Karpas-422 (cell line): ENCODE results near the gene SNX22. TPM values are rescaled to one million over a fixed set of nuclear protein-coding genes. Genes with fewer than 3 reads are reported as not detected.
A peak's percentile ranks its signal among the peaks of the same experiment; 100 is the strongest.

Experiments used
- DNase-seq: peaks from one replicate; pipeline ENCODE4 v3.0.0-alpha.2; 2015
- H2AFZ ChIP-seq: fragments of 200-600 bp; sonication (generic); 2 replicates; pipeline ENCODE4 v1.6.1; 2014; ENCODE audit warnings: antibody characterized with exemption, low read length, mixed read lengths
- H3K27ac ChIP-seq: fragments of 200-600 bp; sonication (generic); 2 replicates; pipeline ENCODE4 v1.5.1; 2014; ENCODE audit warnings: mild to moderate bottlenecking, low read length, moderate library complexity
- H3K27me3 ChIP-seq: fragments of 200-600 bp; sonication (generic); 2 replicates; pipeline ENCODE4 v1.6.1; 2014; ENCODE audit warnings: low read length, mixed read lengths
- H3K36me3 ChIP-seq: fragments of 200-600 bp; sonication (generic); 2 replicates; pipeline ENCODE4 v1.6.1; 2014; ENCODE audit warnings: low read length, mixed read lengths; ENCODE audit not compliant: insufficient read depth
- H3K4me1 ChIP-seq: fragments of 200-600 bp; sonication (generic); 2 replicates; pipeline ENCODE4 v1.6.1; 2014; ENCODE audit warnings: mild to moderate bottlenecking, low read length, mixed read lengths
- H3K4me2 ChIP-seq: fragments of 200-600 bp; sonication (generic); 2 replicates; pipeline ENCODE4 v1.6.1; 2014; ENCODE audit warnings: low read length, low read depth, mild to moderate bottlenecking; ENCODE audit not compliant: poor library complexity, severe bottlenecking
- H3K4me3 ChIP-seq: fragments of 200-600 bp; sonication (generic); 2 replicates; pipeline ENCODE4 v1.5.1; 2014; ENCODE audit warnings: mild to moderate bottlenecking, antibody characterized with exemption, low read length, mixed read lengths
- H3K79me2 ChIP-seq: fragments of 200-600 bp; sonication (generic); 2 replicates; pipeline ENCODE4 v1.6.1; 2014; ENCODE audit warnings: mild to moderate bottlenecking, low read length, mixed read lengths
- H3K9ac ChIP-seq: fragments of 200-600 bp; sonication (generic); 2 replicates; pipeline ENCODE4 v1.6.0; 2014; ENCODE audit warnings: low read length
- H3K9me2 ChIP-seq: fragments of 200-600 bp; sonication (generic), shearing (Covaris generic); replicated peaks from 2 replicates; pipeline ENCODE4 v1.6.0; 2014; ENCODE audit warnings: mild to moderate bottlenecking, low read length, moderate library complexity; ENCODE audit not compliant: insufficient read depth
- H3K9me3 ChIP-seq: fragments of 300-700, 200-600 bp; sonication (generic); 2 replicates; pipeline ENCODE4 v1.6.1; 2014; ENCODE audit warnings: low read length, mixed read lengths
- H4K20me1 ChIP-seq: fragments of 200-600 bp; sonication (generic); 2 replicates; pipeline ENCODE4 v1.6.1; 2014; ENCODE audit warnings: mild to moderate bottlenecking, antibody characterized with exemption, low read length, low read depth; ENCODE audit not compliant: insufficient read depth
- total RNA-seq: library from RNA; depleted of rRNA; stranded (reverse); fragments of >200 nt; shearing (Covaris generic); gene quantifications from 2 replicates; pipeline ENCODE4 v1.2.3, GENCODE V29; 2014; ENCODE audit warnings: low replicate concordance

The SNX22 gene
- total RNA-seq, 1 experiment from 2014 or later, result 51.5 TPM

DNA sequence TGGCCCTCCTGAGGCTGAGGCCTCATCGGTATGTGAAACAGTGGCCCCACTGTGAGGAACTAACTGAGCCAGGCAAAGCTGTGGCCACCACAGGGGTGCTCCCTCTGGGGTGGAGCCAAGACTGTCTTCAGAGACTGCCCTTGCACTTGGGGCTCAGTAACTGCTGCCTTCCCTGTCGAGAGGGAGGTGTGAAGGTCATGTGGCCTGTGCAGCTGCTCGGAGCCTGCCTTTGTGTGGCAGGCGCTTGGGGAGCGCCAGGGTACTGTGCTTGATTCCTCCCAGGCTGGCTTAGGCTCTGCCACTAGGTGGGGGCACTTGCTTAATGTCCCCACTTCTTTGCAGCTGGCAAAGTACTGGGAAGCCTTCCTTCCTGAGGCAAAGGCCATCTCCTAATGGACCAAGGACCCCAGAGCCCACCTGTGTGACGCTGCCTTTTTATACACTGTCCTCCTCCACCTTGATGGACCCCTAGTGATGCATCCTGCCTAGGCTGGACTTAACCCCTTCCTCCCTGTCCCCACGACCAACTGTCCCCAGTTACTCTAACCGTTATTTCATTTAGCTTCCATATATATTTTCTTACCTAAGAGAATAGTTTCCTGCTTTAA lies 14.2 kb upstream of the SNX22 start:
- no peaks in the 10 kb centered on the region for H3K9me3 ChIP-seq
- H4K20me1 ChIP-seq, result 0 out of 2 replicates have a peak, but pooled peaks cover 5% of the 10 kb centered on the region
- no peaks in the 10 kb centered on the region for H3K79me2 ChIP-seq
- H3K4me2 ChIP-seq, result no peak overlapping the region
- DNase-seq, result peak; percentile 60
- no peak overlapping the region for H3K4me3 ChIP-seq
- no peak overlapping the region for H3K9ac ChIP-seq
- H3K36me3 ChIP-seq, result peaks cover 31% of the 10 kb centered on the region
- H3K27me3 ChIP-seq, result no peaks in the 10 kb centered on the region
- no peak overlapping the region for H2AFZ ChIP-seq
- H3K27ac ChIP-seq, result no peak overlapping the region; the same call in 1 of the 2 replicates
- no peaks in the 10 kb centered on the region for H3K9me2 ChIP-seq
- peaks cover 6% of the 10 kb centered on the region for H3K4me1 ChIP-seq

- Histone ChIP-seq H3K9me2 (no peaks in the 10 kb centered on the region), H3K9me3 (no peaks in the 10 kb centered on the region), H3K9ac (no peak overlapping the region), H4K20me1 (0 out of 2 replicates have a peak, but pooled peaks cover 5% of the 10 kb centered on the region), H2AFZ (no peak overlapping the region), H3K4me1 (peaks cover 6% of the 10 kb centered on the region), H3K27ac (no peak overlapping the region), H3K4me2 (no peak overlapping the region), H3K36me3 (peaks cover 27% of the 10 kb centered on the region), H3K4me3 (no peak overlapping the region), H3K79me2 (no peaks in the 10 kb centered on the region), H3K27me3 (no peaks in the 10 kb centered on the region)
- no peak for DNase-seq
These were observed 13.1 kb upstream of the SNX22 start for GRCh38 chr15:64138331-64138941.

GRCh38 chr15:64141798-64142512 lies 9.6 kb upstream of the SNX22 start:
- H3K79me2 ChIP-seq, result no peaks in the 10 kb centered on the region
- H3K4me1 ChIP-seq, result peaks cover 1% of the 10 kb centered on the region
- no peak overlapping the region for H3K9ac ChIP-seq
- DNase-seq, result no peak
- no peaks in the 10 kb centered on the region for H3K9me2 ChIP-seq
- no peaks in the 10 kb centered on the region for H3K27me3 ChIP-seq
- H3K4me3 ChIP-seq, result no peak overlapping the region
- H3K4me2 ChIP-seq, result no peak overlapping the region
- no peaks in the 10 kb centered on the region for H3K9me3 ChIP-seq
- peaks cover 8% of the 10 kb centered on the region for H3K36me3 ChIP-seq
- H4K20me1 ChIP-seq, result no peaks in the 10 kb centered on the region
- no peak overlapping the region for H2AFZ ChIP-seq
- H3K27ac ChIP-seq, result no peak overlapping the region

DNA sequence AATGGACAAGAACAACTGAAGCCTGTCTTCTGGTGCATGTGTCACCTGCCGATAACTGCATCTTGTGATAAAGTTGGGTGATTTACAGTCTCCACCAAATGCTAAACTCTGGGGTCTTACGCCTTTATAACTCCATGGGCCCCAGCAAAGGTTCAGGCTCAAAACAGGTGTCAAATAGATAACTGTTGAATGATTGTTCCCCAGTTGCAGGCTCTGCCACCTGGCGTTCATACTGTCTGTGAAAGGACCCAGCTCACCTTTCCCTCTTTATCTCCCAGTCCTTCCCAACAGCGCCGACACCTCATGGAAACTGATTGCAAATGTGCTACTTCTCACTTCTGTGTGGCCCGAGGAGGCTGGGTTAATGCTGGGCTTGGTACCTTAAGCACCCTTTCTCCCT lies 8.3 kb upstream of the SNX22 start:
- DNase-seq, result no peak
- H4K20me1 ChIP-seq, result no peaks in the 10 kb centered on the region
- H3K36me3 ChIP-seq, result peaks cover 3% of the 10 kb centered on the region
- H3K9ac ChIP-seq, result no peak overlapping the region
- no peak overlapping the region for H3K4me3 ChIP-seq
- H3K4me1 ChIP-seq, result no peaks in the 10 kb centered on the region
- H3K9me2 ChIP-seq, result no peaks in the 10 kb centered on the region
- H3K4me2 ChIP-seq, result no peak overlapping the region
- H3K79me2 ChIP-seq, result no peaks in the 10 kb centered on the region
- no peak overlapping the region for H3K27ac ChIP-seq
- no peaks in the 10 kb centered on the region for H3K27me3 ChIP-seq
- no peaks in the 10 kb centered on the region for H3K9me3 ChIP-seq
- H2AFZ ChIP-seq, result no peak overlapping the region

DNA sequence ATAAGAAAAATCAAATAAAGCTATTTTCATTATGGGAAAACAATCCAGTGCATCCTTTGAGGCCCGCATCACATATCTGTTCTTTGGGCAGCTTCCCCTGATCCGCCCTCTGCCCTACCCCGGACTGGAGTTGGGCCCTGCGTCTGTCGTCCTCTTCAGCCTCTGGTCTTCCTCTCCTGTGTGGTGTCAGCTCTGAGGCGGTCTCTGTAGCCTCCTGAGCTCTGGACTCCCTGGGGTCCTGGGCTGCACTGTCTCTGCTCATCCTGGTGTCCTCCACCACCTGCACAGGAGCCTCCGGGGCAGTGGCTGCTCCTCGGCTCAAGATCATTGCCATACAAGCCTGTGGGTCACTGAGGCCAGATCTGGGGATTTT lies 7.4 kb upstream of the SNX22 start:
- H3K9me2 ChIP-seq, result no peaks in the 10 kb centered on the region
- no peak overlapping the region for H3K27ac ChIP-seq
- H4K20me1 ChIP-seq, result no peaks in the 10 kb centered on the region
- no peaks in the 10 kb centered on the region for H3K9me3 ChIP-seq
- H3K4me2 ChIP-seq, result no peak overlapping the region
- H2AFZ ChIP-seq, result no peak overlapping the region
- no peak for DNase-seq
- no peak overlapping the region for H3K9ac ChIP-seq
- no peaks in the 10 kb centered on the region for H3K27me3 ChIP-seq
- H3K36me3 ChIP-seq, result no peaks in the 10 kb centered on the region; the same call in 1 of the 2 replicates
- no peaks in the 10 kb centered on the region for H3K4me1 ChIP-seq
- H3K4me3 ChIP-seq, result no peak overlapping the region
- no peaks in the 10 kb centered on the region for H3K79me2 ChIP-seq

- H3K9me2 ChIP-seq, result no peaks in the 10 kb centered on the region
- DNase-seq, result no peak
- no peaks in the 10 kb centered on the region for H4K20me1 ChIP-seq
- no peaks in the 10 kb centered on the region; the same call in 1 of the 2 replicates for H3K36me3 ChIP-seq
- no peak overlapping the region for H3K9ac ChIP-seq
- H3K9me3 ChIP-seq, result no peaks in the 10 kb centered on the region
- H2AFZ ChIP-seq, result no peak overlapping the region
- no peaks in the 10 kb centered on the region for H3K79me2 ChIP-seq
- peaks cover 3% of the 10 kb centered on the region for H3K4me1 ChIP-seq
- no peaks in the 10 kb centered on the region for H3K27me3 ChIP-seq
- no peak overlapping the region for H3K4me3 ChIP-seq
- H3K4me2 ChIP-seq, result no peak overlapping the region
- H3K27ac ChIP-seq, result no peak overlapping the region
These were observed 6.8 kb upstream of the SNX22 start for GRCh38 chr15:64144565-64145281.

DNA sequence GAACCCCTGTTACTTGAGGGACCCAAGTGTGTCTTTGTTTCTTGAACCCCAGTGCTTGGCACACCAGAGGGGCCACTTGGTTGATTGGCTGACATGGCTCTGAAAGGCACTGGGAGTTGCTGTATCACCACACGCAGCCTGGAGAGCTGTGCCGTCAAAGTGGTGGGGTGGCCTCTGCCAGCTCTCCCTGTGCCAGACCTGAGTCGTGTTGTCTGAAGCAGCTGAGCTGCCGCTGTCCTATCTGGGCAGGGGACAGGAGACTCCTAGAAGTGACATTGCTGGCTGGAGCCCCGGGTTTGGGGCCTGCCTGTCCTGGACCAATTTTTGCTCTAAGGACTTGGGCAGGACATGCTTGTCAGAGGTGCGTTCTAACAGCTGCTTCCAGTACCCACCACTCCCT lies 5.5 kb upstream of the SNX22 start:
- no peaks in the 10 kb centered on the region for H3K9me2 ChIP-seq
- H3K4me1 ChIP-seq, result peaks cover 14% of the 10 kb centered on the region

GRCh38 chr15:64146520-64146884 lies 5.0 kb upstream of the SNX22 start:
- Histone ChIP-seq H3K79me2 (no peaks in the 10 kb centered on the region), H3K27ac (no peak overlapping the region), H2AFZ (no peak overlapping the region), H3K4me1 (peaks cover 18% of the 10 kb centered on the region), H3K4me3 (no peak overlapping the region), H3K27me3 (no peaks in the 10 kb centered on the region), H3K9ac (no peak overlapping the region), H4K20me1 (no peaks in the 10 kb centered on the region), H3K9me3 (no peaks in the 10 kb centered on the region), H3K36me3 (no peaks in the 10 kb centered on the region; the same call in 1 of the 2 replicates), H3K9me2 (no peaks in the 10 kb centered on the region), H3K4me2 (no peak overlapping the region)
- no peak for DNase-seq

More for the DNA sequence above, 5.5 kb upstream of the SNX22 start:
- Histone ChIP-seq H3K36me3 (no peaks in the 10 kb centered on the region; the same call in 1 of the 2 replicates), H4K20me1 (no peaks in the 10 kb centered on the region), H3K9me3 (no peaks in the 10 kb centered on the region), H3K27ac (no peak overlapping the region), H3K9ac (no peak overlapping the region), H3K4me2 (no peak overlapping the region), H3K27me3 (no peaks in the 10 kb centered on the region), H3K79me2 (no peaks in the 10 kb centered on the region), H2AFZ (no peak overlapping the region), H3K4me3 (no peak overlapping the region)
- DNase-seq, result no peak
